Stimulated activated naive B cell treated with anti-CD40 and anti-IgM and Interleukin-4, amounts not matched to agents 10 μg/mL and 1 μg/mL and 100 μg/mL, for 72 hours (primary cell): ENCODE results near the gene FDXR.

Source experiments
- ATAC-seq, 2 donors: fragments of 150-1000 bp; cut with Tn5 transposase; replicated peaks; 2 replicates each; pipeline ENCODE4 v1.10.0; 2021; ENCODE audit warnings: moderate library complexity in 1 of 2
- DNase-seq: peaks from one replicate; pipeline ENCODE4 v3.0.0; 2021
- H3K27ac Mint-ChIP-seq: one replicate; pipeline ENCODE4 v1.8.0; 2022; ENCODE audit warnings: mild to moderate bottlenecking, mixed read lengths
- H3K27me3 Mint-ChIP-seq, 2 donors: one replicate each; pipeline ENCODE4 v1.8.0; 2022; ENCODE audit warnings: mixed read lengths in 2 of 2
- H3K36me3 Mint-ChIP-seq, 2 donors: one replicate each; pipeline ENCODE4 v1.8.0; 2022; ENCODE audit warnings: mixed read lengths in 2 of 2, mild to moderate bottlenecking in 1 of 2
- H3K4me1 Mint-ChIP-seq, 2 donors: one replicate each; pipeline ENCODE4 v1.8.0; 2022; ENCODE audit warnings: mixed read lengths in 2 of 2, mild to moderate bottlenecking in 1 of 2
- H3K4me3 Mint-ChIP-seq, 2 donors: one replicate each; pipeline ENCODE4 v1.8.0; 2022; ENCODE audit warnings: mild to moderate bottlenecking in 2 of 2, mixed read lengths in 2 of 2, moderate library complexity in 1 of 2
- H3K9me3 Mint-ChIP-seq, 2 donors: one replicate each; pipeline ENCODE4 v1.8.0; 2022; ENCODE audit warnings: mixed read lengths in 2 of 2, mild to moderate bottlenecking in 1 of 2

The FDXR gene

DNA sequence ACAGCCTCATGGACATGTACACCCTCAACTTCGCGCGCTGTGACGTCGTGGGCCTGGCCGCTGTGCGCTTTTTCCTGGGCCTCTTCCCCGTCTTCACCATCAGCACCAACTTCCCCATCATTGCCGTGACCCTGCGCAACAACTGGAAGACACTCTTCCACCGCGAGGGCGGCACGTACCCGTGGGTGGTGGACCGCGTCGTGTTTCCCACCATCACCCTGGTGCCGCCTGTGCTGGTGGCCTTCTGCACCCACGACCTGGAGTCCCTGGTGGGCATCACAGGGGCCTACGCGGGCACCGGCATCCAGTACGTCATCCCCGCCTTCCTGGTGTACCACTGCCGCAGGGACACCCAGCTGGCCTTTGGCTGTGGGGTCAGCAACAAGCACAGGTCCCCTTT lies 36.6 kb downstream of the FDXR start:
- H3K4me3 Mint-ChIP-seq = no peak overlapping the region
- H3K36me3 Mint-ChIP-seq = peaks cover 41 to 54% of the 10 kb centered on the region in 2 donors
- peaks cover 43 to 48% of the 10 kb centered on the region in 2 donors for H3K4me1 Mint-ChIP-seq
- no peaks in the 10 kb centered on the region for H3K9me3 Mint-ChIP-seq
- ATAC-seq (no peak), DNase-seq (no peak)
- peaks cover 0 to 10% of the 10 kb centered on the region in 2 donors for H3K27me3 Mint-ChIP-seq
- no peak overlapping the region for H3K27ac Mint-ChIP-seq

DNA sequence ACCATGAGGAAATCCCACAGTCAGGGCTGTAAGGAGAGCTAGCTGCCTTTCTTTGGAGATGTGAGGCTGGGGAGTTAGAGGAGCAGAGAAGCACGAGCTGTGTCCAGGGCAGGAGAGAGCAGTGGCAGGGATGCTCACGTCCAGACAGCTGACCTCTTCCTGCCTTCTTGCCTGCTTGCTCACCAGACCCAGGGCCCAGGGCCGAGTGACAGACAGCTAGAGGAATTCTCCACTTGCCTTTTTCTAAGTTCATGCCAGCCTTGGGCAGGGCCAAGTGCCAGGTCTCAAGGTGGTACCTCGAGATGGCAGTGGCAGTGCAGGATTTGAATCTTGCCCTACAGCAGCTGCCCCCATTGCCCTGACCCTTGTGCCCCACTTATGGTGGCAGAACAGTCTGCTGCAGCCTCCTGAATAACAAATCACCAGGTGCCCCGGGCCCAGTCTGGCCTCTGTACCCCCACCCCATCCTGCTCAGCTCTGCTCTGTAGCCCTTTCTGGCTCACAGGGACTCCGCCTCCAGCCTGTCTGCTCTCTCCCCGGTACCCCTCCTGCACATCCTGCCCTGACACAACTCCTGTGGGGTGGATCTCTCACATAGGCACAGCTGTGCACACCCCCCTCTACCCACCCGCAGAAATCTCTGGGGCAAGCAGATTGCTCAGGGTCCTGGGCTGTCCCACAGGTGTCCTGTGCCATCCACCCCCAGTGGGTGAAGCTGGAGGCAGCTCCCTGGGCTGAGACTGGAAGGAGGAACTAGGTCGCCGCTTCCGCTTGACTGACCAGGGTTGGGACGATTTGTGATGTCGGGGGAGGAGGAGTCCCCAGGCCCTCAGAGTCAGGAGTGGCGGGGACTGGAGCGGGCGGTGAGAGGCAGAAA lies 39.1 kb downstream of the FDXR start:
- peak; percentile 93 to 96 for ATAC-seq
- Mint-ChIP-seq H3K4me1 (peaks cover 25 to 35% of the 10 kb centered on the region in 2 donors), H3K27me3 (no peaks in the 10 kb centered on the region), H3K36me3 (peaks cover 48 to 64% of the 10 kb centered on the region in 2 donors), H3K9me3 (no peaks in the 10 kb centered on the region), H3K4me3 (no peak overlapping the region), H3K27ac (peak overlapping the region; percentile 74)
- DNase-seq = peak; percentile 63

DNA sequence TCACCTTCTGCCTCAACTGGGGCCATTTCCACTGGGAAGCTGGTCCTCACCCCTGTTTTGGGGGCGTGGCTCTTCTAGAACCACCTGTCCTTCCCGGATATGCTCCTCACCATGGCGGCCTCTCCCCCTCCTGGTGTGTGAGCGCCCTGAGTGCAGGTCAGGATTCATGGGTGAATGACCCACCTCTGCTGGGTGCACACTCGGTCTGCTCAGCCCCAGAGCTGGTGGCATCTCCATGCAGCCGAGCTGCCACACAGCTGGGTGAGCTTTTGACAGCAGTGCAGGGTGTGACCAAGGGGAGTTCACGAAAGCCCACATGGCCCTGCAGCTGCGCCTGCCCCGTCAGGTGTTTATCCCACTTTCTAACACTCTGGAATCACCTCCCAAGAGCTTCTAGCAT lies 40.4 kb downstream of the FDXR start:
- H3K9me3 Mint-ChIP-seq = no peaks in the 10 kb centered on the region
- H3K27ac Mint-ChIP-seq = peak overlapping the region; percentile 70
- ATAC-seq (peak in 1 of 2 donors; percentile 42), DNase-seq (no peak)
- no peak overlapping the region for H3K4me3 Mint-ChIP-seq
- peaks cover 25 to 35% of the 10 kb centered on the region in 2 donors for H3K4me1 Mint-ChIP-seq
- no peaks in the 10 kb centered on the region for H3K27me3 Mint-ChIP-seq
- peaks cover 36 to 51% of the 10 kb centered on the region in 2 donors for H3K36me3 Mint-ChIP-seq

DNA sequence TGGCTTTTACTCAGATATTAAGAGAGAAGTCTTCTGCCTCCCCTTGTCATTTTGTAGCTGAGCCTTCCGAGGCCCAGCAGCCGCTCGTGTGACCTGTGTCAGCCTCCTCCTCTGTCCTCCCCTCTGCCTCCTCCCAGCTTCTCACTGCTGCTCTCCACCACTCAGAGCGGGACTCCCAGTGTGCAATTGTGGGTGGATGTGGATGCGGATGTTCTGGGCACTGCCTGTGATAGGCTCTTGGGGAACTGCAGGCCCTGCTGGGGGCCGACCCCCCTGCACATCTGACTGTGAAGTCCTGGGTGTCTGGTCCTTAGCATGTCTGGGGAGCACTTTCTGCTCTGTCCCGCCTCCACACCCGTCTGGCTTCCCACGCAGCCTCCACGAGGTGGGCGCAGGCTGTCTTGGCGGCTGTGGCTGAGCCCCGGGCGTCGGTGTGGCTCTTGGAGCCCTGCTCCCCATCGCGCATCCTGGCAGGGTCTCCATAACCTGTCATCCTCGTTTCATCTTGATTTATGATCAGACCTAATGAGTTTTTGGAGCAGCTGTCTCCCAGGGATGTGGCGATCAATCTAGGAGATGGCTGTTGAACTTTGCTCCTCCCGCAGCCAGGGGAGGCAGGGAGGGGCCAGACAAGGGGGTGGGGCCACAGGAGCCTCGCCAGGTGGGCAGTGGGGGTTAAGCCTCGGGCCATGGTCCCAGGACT lies 41.2 kb downstream of the FDXR start:
- no peak overlapping the region for H3K27ac Mint-ChIP-seq
- ATAC-seq (no peak), DNase-seq (no peak)
- H3K9me3 Mint-ChIP-seq = no peaks in the 10 kb centered on the region
- H3K27me3 Mint-ChIP-seq = no peaks in the 10 kb centered on the region
- H3K4me3 Mint-ChIP-seq = no peak overlapping the region
- H3K36me3 Mint-ChIP-seq = peaks cover 32 to 49% of the 10 kb centered on the region in 2 donors
- H3K4me1 Mint-ChIP-seq = peaks cover 25 to 31% of the 10 kb centered on the region in 2 donors

DNA sequence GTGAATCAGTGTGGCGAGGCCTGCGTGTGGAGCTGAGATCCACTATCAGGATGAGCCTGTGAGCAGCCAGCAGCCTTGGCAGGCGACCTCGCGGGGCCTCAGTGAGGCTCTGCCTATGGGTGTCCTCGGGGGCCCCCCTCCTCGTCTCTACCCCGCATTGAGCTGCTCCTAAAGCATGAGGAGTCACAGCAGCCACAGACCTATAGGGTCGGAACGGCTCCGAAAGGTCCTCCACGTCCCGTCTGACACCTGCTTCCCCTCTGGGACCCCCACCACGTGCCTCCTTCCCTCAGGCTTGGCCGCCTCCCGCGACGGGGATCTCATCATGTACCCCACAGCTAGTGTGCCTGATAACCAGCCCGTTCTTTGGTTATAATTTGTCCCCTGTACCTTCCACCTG lies 41.9 kb downstream of the FDXR start:
- DNase-seq (no peak), ATAC-seq (no peak)
- Mint-ChIP-seq H3K4me3 (no peak overlapping the region), H3K4me1 (peaks cover 25 to 26% of the 10 kb centered on the region in 2 donors), H3K9me3 (no peaks in the 10 kb centered on the region), H3K27me3 (no peaks in the 10 kb centered on the region), H3K27ac (peak overlapping the region; percentile 39), H3K36me3 (peaks cover 25 to 41% of the 10 kb centered on the region in 2 donors)

DNA sequence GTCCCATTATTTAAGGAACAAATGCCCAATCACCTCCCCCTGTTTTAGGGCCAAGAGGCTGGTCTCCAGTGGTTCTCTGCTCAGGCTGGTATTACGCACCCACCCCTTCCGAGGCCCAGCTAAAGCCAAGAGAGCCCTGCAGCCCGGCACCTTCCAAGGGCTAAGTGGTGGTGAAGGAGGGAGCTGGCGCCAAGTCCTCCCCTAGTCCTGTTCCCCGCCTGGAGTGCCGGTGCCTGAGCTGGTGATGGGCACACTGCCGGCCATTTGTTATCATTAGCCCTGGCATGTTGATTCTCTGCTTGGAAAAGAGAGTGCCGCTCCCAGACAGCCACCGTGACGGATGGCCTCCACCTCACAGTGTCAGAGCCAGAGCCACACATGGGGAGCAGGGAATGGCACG lies 45.0 kb downstream of the FDXR start:
- peaks cover 6 to 11% of the 10 kb centered on the region in 2 donors for H3K4me1 Mint-ChIP-seq

DNA sequence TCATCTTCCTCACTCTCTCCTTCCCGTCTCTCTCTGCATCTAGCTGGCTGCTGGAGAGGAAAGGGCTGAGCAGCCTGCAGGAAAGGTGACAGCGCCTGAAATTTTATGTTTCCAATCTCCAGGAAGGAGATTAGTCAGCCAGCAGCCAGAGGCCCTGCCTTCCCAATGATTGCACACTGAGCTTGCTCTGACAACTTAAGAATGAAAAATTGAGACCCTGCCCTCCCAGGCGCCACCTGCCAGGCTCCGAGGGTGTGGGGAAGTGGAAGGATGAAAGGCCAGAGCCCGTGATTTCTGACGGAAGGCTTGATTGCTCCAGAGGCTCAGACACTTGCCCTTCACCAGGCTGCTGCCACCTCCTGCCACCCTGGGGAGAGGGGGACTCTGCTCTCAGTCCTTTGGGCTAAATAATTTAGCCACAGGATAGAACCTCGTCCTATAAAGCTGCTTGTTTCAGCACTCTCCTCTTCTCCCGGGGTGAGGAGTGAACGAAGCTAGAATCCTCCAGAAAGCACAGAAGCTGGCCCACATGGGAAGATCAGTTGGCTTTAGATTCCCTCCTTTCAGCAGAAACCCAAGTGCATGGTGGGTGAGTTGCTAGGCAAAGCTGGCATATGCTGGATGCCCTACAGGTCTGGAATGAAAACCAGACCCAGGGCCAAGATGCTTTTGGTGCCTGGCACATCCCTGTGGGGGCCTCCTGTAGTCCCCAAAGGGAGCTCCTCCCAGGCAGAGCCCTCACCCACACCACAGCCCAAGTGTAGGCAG lies 46.7 kb downstream of the FDXR start:
- no peak for ATAC-seq

More for the DNA sequence above, 45.0 kb downstream of the FDXR start:
- no peak overlapping the region for H3K4me3 Mint-ChIP-seq
- no peak overlapping the region for H3K27ac Mint-ChIP-seq
- H3K36me3 Mint-ChIP-seq = peaks cover 28 to 35% of the 10 kb centered on the region in 2 donors
- H3K27me3 Mint-ChIP-seq = no peaks in the 10 kb centered on the region
- H3K9me3 Mint-ChIP-seq = no peaks in the 10 kb centered on the region
- DNase-seq (no peak), ATAC-seq (no peak)

DNA sequence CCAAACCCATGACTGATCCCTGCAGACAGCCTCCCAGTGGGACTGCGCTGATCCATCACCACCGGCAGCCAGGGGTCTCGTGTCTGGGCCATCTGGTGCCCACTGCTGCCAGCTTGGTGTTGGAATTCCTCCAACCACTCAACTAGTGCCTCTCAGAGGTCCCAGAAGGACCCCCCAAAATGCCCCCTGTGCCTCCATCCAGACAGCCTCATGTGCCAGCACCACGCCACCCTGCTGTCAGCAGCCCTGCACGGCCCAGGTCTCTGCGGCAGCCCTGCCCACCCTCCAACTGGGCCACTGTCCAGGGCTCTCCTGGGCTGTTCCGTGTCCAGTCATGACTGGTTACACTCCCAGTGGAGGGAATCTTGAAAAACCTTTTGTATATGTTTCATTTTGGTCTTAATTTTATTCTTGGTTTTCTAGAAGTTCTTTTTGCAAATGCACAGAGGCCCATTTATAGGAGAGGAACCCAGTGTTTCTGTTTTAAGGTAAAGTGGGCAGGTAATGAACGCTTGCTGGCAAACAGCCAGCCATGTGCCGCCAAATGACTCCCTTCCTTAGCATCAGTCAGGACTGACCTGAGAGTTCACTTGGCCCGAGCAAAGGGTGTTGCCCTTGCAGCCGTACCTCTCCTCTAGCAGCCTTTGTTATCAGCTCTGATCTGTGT lies 47.7 kb downstream of the FDXR start:
- Mint-ChIP-seq H3K4me1 (no peaks in the 10 kb centered on the region), H3K27me3 (no peaks in the 10 kb centered on the region), H3K4me3 (no peak overlapping the region), H3K9me3 (no peaks in the 10 kb centered on the region), H3K36me3 (peaks cover 26 to 29% of the 10 kb centered on the region in 2 donors), H3K27ac (no peak overlapping the region)
- ATAC-seq = no peak
- DNase-seq = no peak

More for the DNA sequence above, 46.7 kb downstream of the FDXR start:
- H3K27me3 Mint-ChIP-seq = no peaks in the 10 kb centered on the region
- H3K36me3 Mint-ChIP-seq = peaks cover 27 to 30% of the 10 kb centered on the region in 2 donors
- DNase-seq = no peak
- H3K4me3 Mint-ChIP-seq = no peak overlapping the region
- no peaks in the 10 kb centered on the region for H3K4me1 Mint-ChIP-seq
- no peaks in the 10 kb centered on the region for H3K9me3 Mint-ChIP-seq
- H3K27ac Mint-ChIP-seq = no peak overlapping the region

DNA sequence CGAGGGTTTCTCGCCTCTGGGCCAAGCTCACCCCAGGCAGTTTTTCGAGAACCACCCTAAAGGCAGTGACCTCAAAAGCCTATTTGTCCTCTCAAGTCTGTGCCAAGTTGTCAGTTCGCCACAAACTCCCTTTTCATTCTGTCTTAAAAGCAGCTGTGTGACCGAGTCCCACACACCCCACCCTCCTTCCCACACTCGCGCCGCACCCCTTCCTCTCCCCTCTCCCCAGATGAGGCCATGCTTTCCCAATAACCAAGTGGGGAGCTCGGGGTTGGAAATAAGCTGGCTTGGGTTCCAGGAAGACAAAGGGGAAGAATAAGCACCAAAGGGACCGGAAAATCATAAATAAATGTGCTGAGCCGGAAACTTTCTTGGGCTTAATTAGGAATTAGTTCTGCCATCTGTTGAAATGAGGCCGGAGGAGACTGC lies 49.8 kb downstream of the FDXR start:
- ATAC-seq = no peak

DNA sequence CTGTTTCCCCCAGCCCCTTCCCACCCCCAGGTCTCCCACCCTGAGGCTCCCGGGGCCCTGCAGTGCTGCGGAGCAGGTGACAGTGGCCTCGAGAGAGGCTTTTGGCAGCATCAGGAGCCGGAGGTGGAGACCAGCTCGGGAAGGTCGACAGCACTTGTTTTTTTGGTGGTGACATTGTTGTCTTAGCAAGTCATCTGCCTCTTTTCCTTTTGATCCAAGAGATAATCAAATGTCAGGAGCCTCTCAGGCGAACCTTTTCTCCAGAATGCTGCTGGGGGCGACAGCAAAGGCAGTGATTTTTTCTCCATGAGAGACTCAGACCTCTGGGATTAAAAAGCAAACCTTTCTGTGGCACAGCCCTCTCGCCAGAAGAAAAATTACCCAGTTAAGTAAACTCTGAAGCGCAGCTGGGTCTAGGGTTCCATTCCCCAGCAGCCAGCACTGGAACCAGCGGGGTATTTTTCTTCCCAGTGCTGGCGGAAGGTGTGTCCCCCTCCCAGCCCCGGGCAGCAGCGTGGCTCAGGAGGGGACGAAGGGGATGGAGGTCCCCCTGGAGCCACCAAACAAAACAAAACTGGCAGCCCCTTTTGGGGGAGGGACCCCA lies 50.4 kb downstream of the FDXR start:
- Mint-ChIP-seq H3K27me3 (no peaks in the 10 kb centered on the region), H3K4me1 (no peaks in the 10 kb centered on the region), H3K36me3 (peaks cover 37 to 45% of the 10 kb centered on the region in 2 donors), H3K4me3 (no peak overlapping the region), H3K27ac (no peak overlapping the region), H3K9me3 (no peaks in the 10 kb centered on the region)
- DNase-seq (no peak), ATAC-seq (no peak)

More for the DNA sequence above, 49.8 kb downstream of the FDXR start:
- no peaks in the 10 kb centered on the region for H3K9me3 Mint-ChIP-seq
- no peaks in the 10 kb centered on the region for H3K27me3 Mint-ChIP-seq
- no peak overlapping the region for H3K4me3 Mint-ChIP-seq
- no peaks in the 10 kb centered on the region for H3K4me1 Mint-ChIP-seq
- no peak for DNase-seq
- H3K36me3 Mint-ChIP-seq = peaks cover 34 to 40% of the 10 kb centered on the region in 2 donors
- H3K27ac Mint-ChIP-seq = no peak overlapping the region

DNA sequence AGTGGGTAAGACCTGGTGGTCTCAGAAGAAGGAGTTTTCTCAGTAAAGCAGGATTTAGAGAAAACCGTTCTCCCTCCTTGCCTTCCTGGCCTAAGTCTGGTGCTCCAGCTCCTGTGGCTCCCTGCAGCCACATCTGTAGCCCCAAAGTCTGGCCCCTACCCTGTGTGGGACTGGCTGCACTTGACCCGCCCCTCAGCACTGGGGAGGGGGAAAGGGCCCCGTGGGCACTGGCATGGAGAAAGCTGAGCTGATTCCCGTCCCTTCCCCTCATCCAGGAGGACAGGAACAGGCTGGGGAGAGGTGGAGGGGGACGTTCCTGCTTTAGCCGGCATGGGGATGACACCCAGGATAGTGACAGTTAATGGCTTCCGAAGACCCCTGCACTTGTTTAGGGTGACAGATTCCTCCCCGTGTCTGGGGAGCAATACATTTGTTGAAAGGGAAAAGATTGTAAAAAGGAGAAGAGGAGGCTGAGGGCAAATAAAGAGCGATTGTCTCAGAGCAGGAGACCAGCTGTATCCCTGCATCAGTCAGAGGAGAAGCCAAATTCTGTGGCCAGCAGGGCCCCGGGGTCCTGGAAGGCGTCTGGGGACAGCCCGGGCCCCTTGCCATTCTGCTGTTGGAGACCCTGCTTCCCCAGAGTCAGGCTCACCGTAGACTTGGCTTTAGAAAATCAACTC lies 51.0 kb downstream of the FDXR start:
- Mint-ChIP-seq H3K9me3 (no peaks in the 10 kb centered on the region), H3K36me3 (peaks cover 39 to 48% of the 10 kb centered on the region in 2 donors), H3K27me3 (no peaks in the 10 kb centered on the region), H3K27ac (no peak overlapping the region), H3K4me3 (no peak overlapping the region), H3K4me1 (no peaks in the 10 kb centered on the region)
- no peak for ATAC-seq
- DNase-seq = no peak

DNA sequence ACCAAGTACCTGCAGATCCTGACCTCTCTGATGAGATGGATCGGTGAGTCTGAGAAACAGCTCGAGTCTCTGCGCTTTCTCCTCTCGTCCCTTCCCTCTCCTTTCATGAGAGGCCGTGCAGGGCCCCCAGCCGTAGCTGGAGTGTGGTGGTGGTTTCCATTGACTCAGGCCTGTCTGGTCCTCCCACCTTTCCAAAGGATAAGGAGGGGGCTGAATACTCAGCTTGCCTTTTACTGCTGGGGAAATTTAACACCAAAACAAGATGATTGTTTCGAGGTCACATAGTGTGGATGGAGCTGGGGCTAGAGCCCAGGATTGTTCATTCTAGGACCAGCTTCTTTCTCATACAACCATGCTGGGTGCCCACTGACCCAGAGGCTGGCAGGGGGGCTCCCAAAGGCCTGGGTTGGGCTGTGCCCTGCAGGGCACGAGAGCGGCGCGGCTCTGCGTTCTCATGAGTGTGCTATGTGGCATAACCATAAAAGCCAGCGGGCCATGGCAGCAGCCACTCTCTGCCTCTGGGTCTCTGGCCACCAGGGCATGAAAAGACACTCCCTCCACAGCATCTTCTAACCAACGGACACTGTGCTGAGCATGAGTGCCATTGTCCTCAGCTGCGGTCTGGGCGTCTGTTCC lies 52.9 kb downstream of the FDXR start:
- peaks cover 0 to 1% of the 10 kb centered on the region in 2 donors for H3K4me1 Mint-ChIP-seq

More for the DNA sequence above, 52.9 kb downstream of the FDXR start:
- H3K27me3 Mint-ChIP-seq = no peaks in the 10 kb centered on the region
- no peak for ATAC-seq
- no peak for DNase-seq
- peaks cover 40 to 56% of the 10 kb centered on the region in 2 donors for H3K36me3 Mint-ChIP-seq
- no peaks in the 10 kb centered on the region for H3K9me3 Mint-ChIP-seq
- no peak overlapping the region for H3K4me3 Mint-ChIP-seq
- no peak overlapping the region for H3K27ac Mint-ChIP-seq
